ENCODE measurements around the gene ACSM4. TPM values are rescaled to one million over a fixed set of nuclear protein-coding genes. Genes with fewer than 3 reads are reported as not detected.
"Not testable (repeated sequence)": the region's sequence is repeated elsewhere in the genome, so short reads cannot be mapped to it uniquely, and the experiment has no call there.

ACSM4 gene
- total RNA-seq, 2 experiments from 2014 or later = not detected

DNA sequence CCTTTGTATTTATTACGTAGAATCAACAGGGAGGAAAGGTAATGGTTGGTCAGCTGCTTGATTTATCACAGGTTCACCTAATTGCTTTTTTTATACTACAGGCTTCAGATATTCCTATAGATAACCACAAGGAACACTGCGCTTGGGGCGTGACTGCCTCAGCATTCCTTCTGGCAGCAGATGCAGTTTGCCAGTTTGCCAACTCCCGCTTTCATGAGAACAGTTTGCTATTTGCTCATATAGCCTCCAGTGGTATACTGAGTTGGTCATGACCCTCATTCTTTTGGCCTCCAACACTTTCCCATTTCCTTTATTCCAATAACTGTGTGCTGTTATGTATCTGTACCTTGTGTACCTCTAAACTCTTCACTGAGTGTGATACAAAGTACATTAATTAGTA lies 38.6 kb upstream of the ACSM4 start:
- Histone ChIP-seq H3K27ac (ENCODE audit: low read depth, low read length, poor library complexity, severe bottlenecking) (no peak overlapping the region), H3K4me3 (ENCODE audit: low read depth, low read length, poor library complexity, severe bottlenecking) (no peak overlapping the region), H3K9me3 (ENCODE audit: low read length) (no peaks in the 10 kb centered on the region), H2AFZ (ENCODE audit: low read length) (no peak overlapping the region), H3K4me1 (ENCODE audit: insufficient read depth, low read length, poor library complexity, severe bottlenecking) (no peaks in the 10 kb centered on the region), H4K20me1 (ENCODE audit: insufficient read depth, low read length) (no peaks in the 10 kb centered on the region), H3K4me2 (ENCODE audit: low read length) (no peak overlapping the region), H3K79me2 (ENCODE audit: insufficient read depth, low read depth, low read length) (no peaks in the 10 kb centered on the region), H3K9me2 (ENCODE audit: insufficient read depth, low read length) (no peaks in the 10 kb centered on the region), H3K36me3 (ENCODE audit: insufficient read depth, low read length) (no peaks in the 10 kb centered on the region)
- DNase-seq (ENCODE audit: low spot score) = no peak
- CTCF ChIA-PET (ENCODE audit: unreplicated experiment) = no interaction called here
- no peak for TF ChIP-seq EZH2phosphoT487 (IDR thresholded peaks at IDR 0.05; ENCODE audit: borderline replicate concordance, low read depth, low read length)
- no peak for TF ChIP-seq CTCF (conservative IDR thresholded peaks at IDR 0.05; ENCODE audit: low read length)
- no TSS peak for BruUV-seq (replicated peaks)
- POLR2A ChIA-PET = no interaction called here
- intact Hi-C loops (cut with micrococcal nuclease; ENCODE audit: unreplicated experiment) = no loop called here

DNA sequence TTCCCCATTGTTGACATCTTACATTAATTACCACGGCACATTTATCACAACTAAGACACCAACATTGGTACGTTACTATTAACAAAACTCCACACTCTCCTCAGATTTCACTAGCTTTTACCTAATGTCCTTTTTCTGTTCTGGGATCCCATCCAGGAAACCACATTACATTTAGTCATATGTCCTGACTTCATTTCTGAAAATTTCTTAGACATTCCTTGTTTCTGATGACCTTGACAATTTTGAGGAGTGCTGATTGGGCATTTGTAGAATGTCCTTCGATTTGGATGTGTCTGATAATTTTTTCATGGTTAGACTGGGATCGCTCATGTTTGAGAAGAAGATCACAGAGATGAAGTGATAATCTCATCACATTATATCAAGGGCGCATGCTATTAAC lies 34.6 kb upstream of the ACSM4 start:
- H3K79me2 ChIP-seq (ENCODE audit: insufficient read depth, low read depth, low read length) = no peaks in the 10 kb centered on the region
- intact Hi-C loops (cut with micrococcal nuclease; ENCODE audit: unreplicated experiment) = no loop called here
- H4K20me1 ChIP-seq (ENCODE audit: insufficient read depth, low read length) = no peaks in the 10 kb centered on the region
- H3K4me2 ChIP-seq (ENCODE audit: low read length) = no peak overlapping the region
- ChIA-PET POLR2A (no interaction called here), CTCF (ENCODE audit: unreplicated experiment) (no interaction called here)
- DNase-seq (ENCODE audit: low spot score) = no peak
- H3K4me3 ChIP-seq (ENCODE audit: low read depth, low read length, poor library complexity, severe bottlenecking) = no peak overlapping the region
- H3K9me2 ChIP-seq (ENCODE audit: insufficient read depth, low read length) = no peaks in the 10 kb centered on the region
- TF ChIP-seq EZH2phosphoT487 (IDR thresholded peaks at IDR 0.05; ENCODE audit: borderline replicate concordance, low read depth, low read length) (no peak), CTCF (conservative IDR thresholded peaks at IDR 0.05; ENCODE audit: low read length) (no peak)
- no peak overlapping the region for H3K27ac ChIP-seq (ENCODE audit: low read depth, low read length, poor library complexity, severe bottlenecking)
- H3K36me3 ChIP-seq (ENCODE audit: insufficient read depth, low read length) = no peaks in the 10 kb centered on the region
- no peaks in the 10 kb centered on the region for H3K9me3 ChIP-seq (ENCODE audit: low read length)
- BruUV-seq (replicated peaks) = no TSS peak
- no peak overlapping the region for H2AFZ ChIP-seq (ENCODE audit: low read length)
- no peaks in the 10 kb centered on the region for H3K4me1 ChIP-seq (ENCODE audit: insufficient read depth, low read length, poor library complexity, severe bottlenecking)

DNA sequence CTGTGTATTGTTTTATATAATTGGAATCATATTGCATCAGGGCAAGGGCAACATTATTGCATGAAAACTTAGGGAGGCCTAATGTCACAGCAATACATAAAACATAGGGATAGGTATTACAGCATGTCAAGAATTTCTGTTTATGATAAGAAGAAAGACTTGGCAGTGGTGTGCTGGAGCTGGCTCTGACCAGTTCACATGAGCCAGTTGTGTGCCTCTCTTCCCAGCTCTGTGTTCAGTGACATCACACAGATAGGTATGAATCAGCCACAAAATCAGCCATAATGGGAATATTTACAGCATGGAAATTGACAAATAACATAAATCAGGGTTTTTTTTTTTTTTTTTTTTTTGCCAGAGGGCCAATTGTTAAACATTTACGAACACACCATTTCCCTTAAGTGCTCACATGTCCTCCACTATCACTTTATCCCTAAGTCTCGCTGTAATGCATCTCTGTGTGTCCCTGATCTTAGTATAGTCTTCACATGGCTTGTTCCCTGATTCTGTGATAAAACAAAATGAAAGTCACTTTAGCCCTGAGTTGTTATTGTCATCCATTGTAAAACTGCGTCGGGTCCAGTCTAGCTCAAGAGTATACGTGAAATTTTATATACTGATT lies 31.9 kb upstream of the ACSM4 start:
- Histone ChIP-seq H3K79me2 (ENCODE audit: insufficient read depth, low read depth, low read length) (no peaks in the 10 kb centered on the region), H3K4me3 (ENCODE audit: low read depth, low read length, poor library complexity, severe bottlenecking) (no peak overlapping the region), H3K4me1 (ENCODE audit: insufficient read depth, low read length, poor library complexity, severe bottlenecking) (no peaks in the 10 kb centered on the region), H3K36me3 (ENCODE audit: insufficient read depth, low read length) (no peaks in the 10 kb centered on the region), H3K4me2 (ENCODE audit: low read length) (no peak overlapping the region), H3K27ac (ENCODE audit: low read depth, low read length, poor library complexity, severe bottlenecking) (no peak overlapping the region), H4K20me1 (ENCODE audit: insufficient read depth, low read length) (no peaks in the 10 kb centered on the region), H3K9me3 (ENCODE audit: low read length) (no peaks in the 10 kb centered on the region), H3K9me2 (ENCODE audit: insufficient read depth, low read length) (no peaks in the 10 kb centered on the region), H2AFZ (ENCODE audit: low read length) (no peak overlapping the region)
- CTCF ChIA-PET (ENCODE audit: unreplicated experiment) = no interaction called here
- no TSS peak for BruUV-seq (replicated peaks)
- intact Hi-C loops (cut with micrococcal nuclease; ENCODE audit: unreplicated experiment) = no loop called here
- POLR2A ChIA-PET = no interaction called here
- DNase-seq (ENCODE audit: low spot score) = no peak
- TF ChIP-seq CTCF (conservative IDR thresholded peaks at IDR 0.05; ENCODE audit: low read length) (no peak), EZH2phosphoT487 (IDR thresholded peaks at IDR 0.05; ENCODE audit: borderline replicate concordance, low read depth, low read length) (no peak)

DNA sequence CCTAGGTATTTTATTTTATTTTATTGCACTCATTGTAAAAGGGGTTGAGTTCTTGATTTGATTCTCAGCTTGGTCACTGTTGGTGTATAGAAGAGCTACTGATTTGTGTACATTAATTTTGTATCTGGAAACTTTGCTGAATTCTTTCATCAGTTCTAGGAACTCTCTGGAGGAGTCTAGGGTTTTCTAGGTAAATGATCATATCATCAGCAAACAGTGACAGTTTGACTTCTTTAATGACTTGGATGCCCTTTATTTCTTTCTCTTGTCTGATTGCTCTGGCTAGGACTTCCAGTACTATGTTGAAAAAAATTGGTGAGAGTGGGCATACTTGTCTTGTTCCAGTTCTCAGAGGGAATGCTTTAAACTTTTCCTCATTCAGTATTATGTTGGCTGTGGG lies 28.4 kb upstream of the ACSM4 start:
- CTCF ChIA-PET (ENCODE audit: unreplicated experiment); H3K9me3 ChIP-seq (ENCODE audit: low read length); H3K36me3 ChIP-seq (ENCODE audit: insufficient read depth, low read length); intact Hi-C loops (cut with micrococcal nuclease; ENCODE audit: unreplicated experiment); H3K4me1 ChIP-seq (ENCODE audit: insufficient read depth, low read length, poor library complexity, severe bottlenecking); H2AFZ ChIP-seq (ENCODE audit: low read length); H3K79me2 ChIP-seq (ENCODE audit: insufficient read depth, low read depth, low read length); H3K4me2 ChIP-seq (ENCODE audit: low read length); H3K27ac ChIP-seq (ENCODE audit: low read depth, low read length, poor library complexity, severe bottlenecking); BruUV-seq (replicated peaks); H3K4me3 ChIP-seq (ENCODE audit: low read depth, low read length, poor library complexity, severe bottlenecking); H3K9me2 ChIP-seq (ENCODE audit: insufficient read depth, low read length); DNase-seq (ENCODE audit: low spot score); H4K20me1 ChIP-seq (ENCODE audit: insufficient read depth, low read length): not testable (repeated sequence)
- POLR2A ChIA-PET = interaction anchor here (0.6 kb wide), 1 partner anchor 1412 kb away, joined by 4 read pairs; no protein-coding TSS in a partner anchor
